ENCODE results near the gene RASEF.

RASEF gene

GRCh38 chr9:82998409-82998808 is 64.5 kb downstream of the RASEF start:
- H3K4me3 ChIP-seq (ENCODE audit: low read depth, low read length): no peak overlapping the region
- DNase-seq (ENCODE audit: low read depth): no peak
- TF ChIP-seq MYC (IDR thresholded peaks at IDR 0.05; ENCODE audit: low read depth, low read length) (no peak), POLR2A (IDR thresholded peaks at IDR 0.05; ENCODE audit: extremely low read depth, insufficient read length) (no peak), MAX (IDR thresholded peaks at IDR 0.05; ENCODE audit: low read depth, low read length) (no peak), CTCF (IDR thresholded peaks at IDR 0.05; ENCODE audit: low read depth, low read length) (no peak)

- TF ChIP-seq MAX (IDR thresholded peaks at IDR 0.05; ENCODE audit: low read depth, low read length): no peak
- no peak for TF ChIP-seq MYC (IDR thresholded peaks at IDR 0.05; ENCODE audit: low read depth, low read length)
- no peak for TF ChIP-seq POLR2A (IDR thresholded peaks at IDR 0.05; ENCODE audit: extremely low read depth, insufficient read length)
- no peak for TF ChIP-seq CTCF (IDR thresholded peaks at IDR 0.05; ENCODE audit: low read depth, low read length)
- DNase-seq (ENCODE audit: low read depth): no peak
- no peak overlapping the region for H3K4me3 ChIP-seq (ENCODE audit: low read depth, low read length)
These were observed 65.3 kb downstream of the RASEF start for GRCh38 chr9:82997476-82998140.

- no peak for DNase-seq (ENCODE audit: low read depth)
- H3K4me3 ChIP-seq (ENCODE audit: low read depth, low read length): no peak overlapping the region
- no peak for TF ChIP-seq MAX (IDR thresholded peaks at IDR 0.05; ENCODE audit: low read depth, low read length)
- TF ChIP-seq POLR2A (IDR thresholded peaks at IDR 0.05; ENCODE audit: extremely low read depth, insufficient read length): no peak
- no peak for TF ChIP-seq CTCF (IDR thresholded peaks at IDR 0.05; ENCODE audit: low read depth, low read length)
- no peak for TF ChIP-seq MYC (IDR thresholded peaks at IDR 0.05; ENCODE audit: low read depth, low read length)
These were observed 66.0 kb downstream of the RASEF start for GRCh38 chr9:82996941-82997340.

- no peak for DNase-seq (ENCODE audit: low read depth)
- no peak overlapping the region for H3K4me3 ChIP-seq (ENCODE audit: low read depth, low read length)
- no peak for TF ChIP-seq MAX (IDR thresholded peaks at IDR 0.05; ENCODE audit: low read depth, low read length)
- TF ChIP-seq POLR2A (IDR thresholded peaks at IDR 0.05; ENCODE audit: extremely low read depth, insufficient read length): no peak
- TF ChIP-seq MYC (IDR thresholded peaks at IDR 0.05; ENCODE audit: low read depth, low read length): no peak
- no peak for TF ChIP-seq CTCF (IDR thresholded peaks at IDR 0.05; ENCODE audit: low read depth, low read length)
These were observed 68.9 kb downstream of the RASEF start for GRCh38 chr9:82993856-82994605.

GRCh38 chr9:82991671-82992070 is 71.3 kb downstream of the RASEF start:
- no peak overlapping the region for H3K4me3 ChIP-seq (ENCODE audit: low read depth, low read length)
- TF ChIP-seq CTCF (IDR thresholded peaks at IDR 0.05; ENCODE audit: low read depth, low read length) (no peak), MAX (IDR thresholded peaks at IDR 0.05; ENCODE audit: low read depth, low read length) (no peak), POLR2A (IDR thresholded peaks at IDR 0.05; ENCODE audit: extremely low read depth, insufficient read length) (no peak), MYC (IDR thresholded peaks at IDR 0.05; ENCODE audit: low read depth, low read length) (no peak)
- DNase-seq (ENCODE audit: low read depth): no peak

Measured in NB4 (cell line).